Testis (tissue), 2 donors: ENCODE results near the gene PLSCR1.

ENCODE experiments used
- CTCF ChIP-seq, 3 experiments: fragments of 450-650 bp in 2 of 3; fragments of 200-600 bp in 1 of 3; sonication (generic) in 1 of 3; IDR thresholded peaks; one replicate each; pipeline ENCODE4 v1.5.1; 2016 to 2019; ENCODE audit warnings: antibody characterized with exemption in 3 of 3, mild to moderate bottlenecking in 2 of 3, moderate library complexity in 1 of 3
- POLR2A ChIP-seq: fragments of 450-650 bp; IDR thresholded peaks from one replicate; pipeline ENCODE4 v1.6.1; 2017; ENCODE audit warnings: antibody characterized with exemption, mild to moderate bottlenecking, moderate library complexity

GRCh38 chr3:146496251-146496650 lies 48.2 kb downstream of the PLSCR1 start:
- no peak for TF ChIP-seq CTCF (IDR thresholded peaks at IDR 0.05)
- TF ChIP-seq POLR2A, result no peak
